GM06990 (cell line): Measurements from ENCODE around the gene PRKN.

ENCODE experiments used
- DNase-seq: peaks from one replicate; pipeline ENCODE4 v3.0.0-alpha.2; 2011; ENCODE audit not compliant: insufficient read length; ENCODE audit errors: extremely low read depth
- H3K27me3 ChIP-seq: replicated peaks from 2 replicates; pipeline ENCODE4 v1.6.0; 2011; ENCODE audit warnings: low read length; ENCODE audit not compliant: control insufficient read depth, insufficient read depth
- H3K36me3 ChIP-seq: 2 replicates; pipeline ENCODE4 v1.5.1; 2011; ENCODE audit warnings: low read length; ENCODE audit not compliant: control insufficient read depth, insufficient read depth
- H3K4me3 ChIP-seq: replicated peaks from 2 replicates; pipeline ENCODE4 v1.5.1; 2011; ENCODE audit warnings: low read depth, mild to moderate bottlenecking, control low read depth, low read length
- TF ChIP-seq, protein P1 (sequence below): IDR thresholded peaks from 2 replicates; pipeline ENCODE4 v1.5.1; 2011; ENCODE audit warnings: low read length, control low read depth, mild to moderate bottlenecking, inconsistent platforms; ENCODE audit not compliant: insufficient read depth, poor library complexity, severe bottlenecking

The PRKN gene

DNA sequence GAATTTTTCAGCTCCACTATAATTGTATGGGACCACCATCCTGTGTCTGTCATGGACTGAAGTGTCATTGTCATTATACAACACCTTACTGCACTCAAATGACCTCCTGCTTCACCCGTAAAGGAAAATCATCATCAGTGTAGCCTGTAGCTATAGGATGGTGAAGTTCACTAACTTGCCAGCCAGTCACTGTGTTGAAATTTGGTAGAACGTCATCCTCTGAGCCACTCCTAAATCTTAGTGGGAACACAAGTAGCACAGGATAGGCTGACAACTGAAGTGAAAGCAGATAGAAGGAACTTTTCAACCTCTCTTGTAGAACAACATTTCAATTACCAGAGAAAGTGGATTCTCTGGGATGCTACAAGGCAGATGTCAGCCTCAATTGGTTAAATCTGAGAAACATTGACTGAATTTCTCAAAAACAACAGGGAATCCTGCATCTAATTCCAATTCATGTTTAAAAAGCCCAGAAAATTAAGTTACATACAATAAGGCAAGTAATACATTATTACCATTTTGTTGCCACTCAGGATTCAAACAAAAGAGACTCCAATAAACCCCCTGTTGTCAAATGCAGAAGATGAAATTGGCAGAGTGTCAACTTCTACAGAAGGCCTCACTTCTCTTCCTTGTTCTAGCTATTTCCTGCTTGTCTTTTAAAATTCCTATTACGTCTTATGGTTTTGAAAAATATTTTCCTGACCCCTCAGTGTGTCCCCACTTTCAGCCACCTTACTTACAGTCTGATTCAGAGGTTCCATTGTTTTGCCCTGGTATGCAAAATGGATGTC lies 805.8 kb downstream of the PRKN start:
- DNase-seq = no peak
- no peak overlapping the region for H3K4me3 ChIP-seq
- TF ChIP-seq, protein P1, sequence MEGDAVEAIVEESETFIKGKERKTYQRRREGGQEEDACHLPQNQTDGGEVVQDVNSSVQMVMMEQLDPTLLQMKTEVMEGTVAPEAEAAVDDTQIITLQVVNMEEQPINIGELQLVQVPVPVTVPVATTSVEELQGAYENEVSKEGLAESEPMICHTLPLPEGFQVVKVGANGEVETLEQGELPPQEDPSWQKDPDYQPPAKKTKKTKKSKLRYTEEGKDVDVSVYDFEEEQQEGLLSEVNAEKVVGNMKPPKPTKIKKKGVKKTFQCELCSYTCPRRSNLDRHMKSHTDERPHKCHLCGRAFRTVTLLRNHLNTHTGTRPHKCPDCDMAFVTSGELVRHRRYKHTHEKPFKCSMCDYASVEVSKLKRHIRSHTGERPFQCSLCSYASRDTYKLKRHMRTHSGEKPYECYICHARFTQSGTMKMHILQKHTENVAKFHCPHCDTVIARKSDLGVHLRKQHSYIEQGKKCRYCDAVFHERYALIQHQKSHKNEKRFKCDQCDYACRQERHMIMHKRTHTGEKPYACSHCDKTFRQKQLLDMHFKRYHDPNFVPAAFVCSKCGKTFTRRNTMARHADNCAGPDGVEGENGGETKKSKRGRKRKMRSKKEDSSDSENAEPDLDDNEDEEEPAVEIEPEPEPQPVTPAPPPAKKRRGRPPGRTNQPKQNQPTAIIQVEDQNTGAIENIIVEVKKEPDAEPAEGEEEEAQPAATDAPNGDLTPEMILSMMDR = no peak
- no peaks in the 10 kb centered on the region for H3K27me3 ChIP-seq
- no peaks in the 10 kb centered on the region for H3K36me3 ChIP-seq

DNA sequence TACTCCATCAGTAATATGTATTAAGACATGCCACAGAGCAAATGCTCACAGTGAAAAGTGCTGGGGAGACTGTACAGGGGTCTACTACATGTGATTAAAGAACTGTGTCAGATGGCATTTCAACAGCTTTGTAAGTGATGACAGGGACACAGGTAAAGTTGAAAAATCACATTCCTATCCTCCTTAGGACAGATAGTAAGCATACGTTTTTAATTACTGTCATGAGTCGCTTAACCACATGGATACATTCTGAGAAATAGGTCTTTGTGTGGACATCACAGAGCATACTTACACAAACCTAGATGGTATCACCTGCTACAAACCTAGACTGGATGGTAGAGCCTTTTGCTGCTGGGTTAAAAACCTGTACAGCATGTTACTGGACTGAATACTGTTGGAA lies 807.9 kb downstream of the PRKN start:
- DNase-seq = no peak
- no peak overlapping the region for H3K4me3 ChIP-seq
- no peaks in the 10 kb centered on the region for H3K36me3 ChIP-seq
- H3K27me3 ChIP-seq = no peaks in the 10 kb centered on the region
- TF ChIP-seq, protein P1 = no peak

DNA sequence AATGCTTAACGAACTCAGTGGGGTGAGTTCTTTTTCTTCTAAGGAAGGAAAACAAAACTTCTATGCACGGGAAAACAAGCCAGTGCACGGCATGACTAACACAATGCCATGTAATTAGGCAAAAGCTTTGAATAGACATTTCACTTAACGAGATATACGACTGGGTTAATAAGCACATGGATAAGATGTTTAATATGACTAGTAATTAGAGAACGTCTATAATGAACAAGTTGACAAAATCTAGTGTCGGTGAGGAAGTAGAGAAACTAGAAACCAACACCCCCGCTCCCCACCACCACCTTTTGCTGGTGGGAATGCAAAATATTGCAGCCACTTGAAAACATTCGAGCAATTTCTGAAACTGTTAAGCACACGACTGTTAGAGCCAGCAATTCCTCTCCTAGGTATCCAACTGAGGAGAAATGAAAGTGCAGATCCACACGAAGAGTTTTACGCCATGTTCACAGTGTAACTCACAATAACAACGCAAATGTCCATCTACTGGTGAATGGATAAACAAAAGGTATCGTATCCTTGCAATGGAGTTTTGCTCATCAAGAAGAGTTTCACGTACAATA lies 808.8 kb downstream of the PRKN start:
- no peaks in the 10 kb centered on the region for H3K36me3 ChIP-seq
- H3K27me3 ChIP-seq = no peaks in the 10 kb centered on the region
- TF ChIP-seq, protein P1 = no peak
- H3K4me3 ChIP-seq = no peak overlapping the region
- no peak for DNase-seq

DNA sequence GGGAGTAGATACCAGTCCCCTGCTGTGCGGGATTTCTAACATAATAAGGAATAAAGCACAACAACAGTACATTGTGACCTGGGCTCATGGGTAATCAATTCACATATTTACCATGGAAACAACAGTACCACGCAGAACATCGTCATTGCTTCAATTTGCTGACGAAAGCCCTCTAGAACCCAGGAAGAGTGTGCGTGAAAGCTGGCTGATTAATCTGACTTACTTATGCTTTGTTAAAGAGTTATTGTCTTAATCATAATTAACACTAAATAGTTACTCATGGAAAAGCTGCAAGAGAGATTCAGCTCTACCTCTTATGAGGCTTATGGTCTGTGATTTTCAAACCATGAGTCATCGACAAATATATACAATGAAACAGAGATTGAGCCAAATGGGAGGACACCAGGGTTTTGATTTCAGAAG lies 809.4 kb downstream of the PRKN start:
- no peaks in the 10 kb centered on the region for H3K36me3 ChIP-seq
- H3K4me3 ChIP-seq = no peak overlapping the region
- TF ChIP-seq, protein P1 = no peak
- DNase-seq = no peak
- H3K27me3 ChIP-seq = no peaks in the 10 kb centered on the region

DNA sequence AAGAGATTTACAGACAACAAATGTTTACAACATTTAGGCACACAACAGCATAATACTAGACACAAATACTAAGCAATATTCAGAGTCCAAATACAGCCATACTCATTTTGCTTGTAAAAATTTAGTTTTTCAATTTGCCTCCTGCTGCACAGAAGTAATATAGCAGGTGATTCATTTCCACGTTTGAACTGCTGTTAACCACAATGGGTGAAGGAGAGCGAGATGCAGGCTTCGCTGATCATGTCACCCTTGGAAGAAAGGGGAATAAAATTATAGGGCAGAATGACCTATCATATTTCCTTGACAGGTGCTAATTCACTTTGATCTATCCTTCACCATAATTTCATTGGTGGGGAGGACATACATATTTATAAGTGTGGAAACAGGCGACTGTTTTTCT lies 809.9 kb downstream of the PRKN start:
- no peak for DNase-seq
- no peaks in the 10 kb centered on the region for H3K36me3 ChIP-seq
- no peaks in the 10 kb centered on the region for H3K27me3 ChIP-seq
- TF ChIP-seq, protein P1 = no peak
- no peak overlapping the region for H3K4me3 ChIP-seq
